PC-3 (cell line): ENCODE data around the gene COX4I1. TPM values are rescaled to one million over a fixed set of nuclear protein-coding genes. Genes with fewer than 3 reads are reported as not detected.

Source experiments
- ATAC-seq: fragments of 200-7000 bp; cut with Tn5 transposase; 2 replicates; pipeline ENCODE4 v1.9.1; 2020; ENCODE audit warnings: mild to moderate bottlenecking, moderate library complexity
- BruUV-seq: library from RNA; stranded (reverse); fragments of 400-500 nt; replicated peaks from 2 replicates; lab custom pipeline; 2021; lab: Mats Ljungman, UMichigan
- CTCF ChIA-PET: fragments of 300-600 bp; sonication (Branson Sonifier 250); formaldehyde crosslinking; loops from one replicate; lab custom pipeline; 2022; ENCODE audit warnings: antibody characterized with exemption; lab: Charles Lee
- POLR2A ChIA-PET: fragments of 300-600 bp; sonication (Branson Sonifier 250); formaldehyde crosslinking; loops from one replicate; lab custom pipeline; 2022; ENCODE audit warnings: antibody characterized with exemption; ENCODE audit not compliant: unreplicated experiment; lab: Charles Lee
- DNase-seq: peaks from one replicate; pipeline ENCODE4 v3.0.0-alpha.2; 2015
- H2AFZ ChIP-seq: fragments of 300-600 bp; sonication (generic); 2 replicates; pipeline ENCODE4 v1.6.0; 2016; ENCODE audit warnings: antibody characterized with exemption, low read length
- H3F3A ChIP-seq: fragments of 300-600 bp; sonication (generic); one replicate; pipeline ENCODE4 v1.6.0; 2017; ENCODE audit warnings: antibody characterized with exemption, low read length, control low read depth, mild to moderate bottlenecking; ENCODE audit not compliant: unreplicated experiment
- H3K27ac ChIP-seq: fragments of 300-600 bp; sonication (generic); 2 replicates; pipeline ENCODE4 v1.5.1; 2016; ENCODE audit warnings: mild to moderate bottlenecking, low read length
- H3K27me3 ChIP-seq: fragments of 300-600 bp; sonication (generic); 2 replicates; pipeline ENCODE4 v1.6.1; 2016; ENCODE audit warnings: low read length, mixed read lengths
- H3K36me3 ChIP-seq: fragments of 300-600 bp; sonication (generic); 2 replicates; pipeline ENCODE4 v1.6.1; 2016; ENCODE audit warnings: low read depth, mixed run types, low read length, mixed read lengths
- H3K4me1 ChIP-seq: fragments of 300-600 bp; sonication (generic); 2 replicates; pipeline ENCODE4 v1.5.1; 2016; ENCODE audit warnings: low read length; ENCODE audit not compliant: insufficient read depth
- H3K4me2 ChIP-seq: fragments of 300-600 bp; sonication (generic); 2 replicates; pipeline ENCODE4 v1.6.0; 2016; ENCODE audit warnings: low read length
- H3K4me3 ChIP-seq: fragments of 300-600 bp; sonication (generic); 2 replicates; pipeline ENCODE4 v1.5.1; 2016; ENCODE audit warnings: mild to moderate bottlenecking, low read length, mixed read lengths
- H3K79me2 ChIP-seq: fragments of 300-600 bp; sonication (generic); 2 replicates; pipeline ENCODE4 v1.6.1; 2017; ENCODE audit warnings: low read length, mixed read lengths
- H3K9ac ChIP-seq: fragments of 300-600 bp; sonication (generic); 2 replicates; pipeline ENCODE4 v1.6.0; 2016; ENCODE audit warnings: mild to moderate bottlenecking, low read length
- H3K9me2 ChIP-seq: fragments of 300-600 bp; sonication (generic); replicated peaks from 2 replicates; pipeline ENCODE4 v1.6.1; 2016; ENCODE audit warnings: mixed run types, low read length, mixed read lengths
- H3K9me3 ChIP-seq: fragments of 300-600 bp; sonication (generic); 2 replicates; pipeline ENCODE4 v1.6.1; 2016; ENCODE audit warnings: low read length, mixed read lengths
- H4K20me1 ChIP-seq: fragments of 300-600 bp; sonication (generic); 2 replicates; pipeline ENCODE4 v1.6.1; 2016; ENCODE audit warnings: low read length, mixed read lengths
- EZH2 ChIP-seq: fragments of 300-600 bp; sonication (generic); IDR thresholded peaks from one replicate; pipeline ENCODE4 v1.6.1; 2017; ENCODE audit warnings: antibody characterized with exemption, mild to moderate bottlenecking, low read length; ENCODE audit not compliant: unreplicated experiment
- EZH2phosphoT487 ChIP-seq: fragments of 300-600 bp; sonication (generic); IDR thresholded peaks from 2 replicates; pipeline ENCODE4 v1.6.1; 2018; ENCODE audit warnings: mild to moderate bottlenecking, antibody characterized with exemption, low read length, borderline replicate concordance
- intact Hi-C: fragments of 100-400 bp; cut with micrococcal nuclease; formaldehyde crosslinking; loops from 2 replicates; pipeline ENCODE4 v1.9.0; 2023
- total RNA-seq: library from RNA; depleted of rRNA; stranded (reverse); fragments of >200 nt; gene quantifications from 2 replicates; pipeline ENCODE4 v1.2.3, GENCODE V29; 2014
- TF ChIP-seq, protein P1 (sequence below): fragments of 300-600 bp; sonication (generic); conservative IDR thresholded peaks from 2 replicates; pipeline ENCODE4 v1.5.1; 2017; ENCODE audit warnings: antibody characterized with exemption, low read depth, mild to moderate bottlenecking, low read length

COX4I1 gene
- total RNA-seq, 1 experiment from 2014 or later, result 598 TPM

DNA sequence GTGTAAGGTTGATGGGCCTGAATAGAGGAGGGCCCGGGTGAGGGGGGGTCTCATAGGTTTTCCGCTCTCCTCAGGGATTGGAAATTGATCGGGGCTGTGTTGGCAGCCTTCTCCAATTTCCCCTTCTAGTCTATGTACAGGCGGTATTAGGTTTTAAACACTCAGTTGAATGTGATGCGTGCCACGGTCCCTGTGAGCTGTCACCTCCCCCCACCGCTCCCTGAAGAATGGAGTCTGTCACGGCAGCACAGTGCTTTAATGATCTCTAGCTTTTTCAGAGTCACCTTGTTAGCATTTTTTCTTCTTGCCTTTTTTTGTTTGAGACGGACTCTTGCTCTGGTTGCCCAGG, 800 bp downstream of the COX4I1 start:
- ATAC-seq (peak; percentile 5; the same call in 1 of the 2 replicates), DNase-seq (no peak)
- Histone ChIP-seq H3K9me3 (no peaks in the 10 kb centered on the region), H3K79me2 (peaks cover 84% of the 10 kb centered on the region), H3K4me1 (peaks cover 18% of the 10 kb centered on the region), H3K4me3 (peak overlapping the region; percentile 99), H3K36me3 (peaks cover 34% of the 10 kb centered on the region), H3K27me3 (no peaks in the 10 kb centered on the region), H3K4me2 (peak overlapping the region; percentile 100), H3K9me2 (no peaks in the 10 kb centered on the region), H2AFZ (no peak overlapping the region), H3K27ac (peak overlapping the region; percentile 79), H4K20me1 (peaks cover 36% of the 10 kb centered on the region), H3K9ac (peak overlapping the region; percentile 99), H3F3A (no peaks in the 10 kb centered on the region)
- ChIA-PET CTCF (interaction anchor here (0.9 kb wide), 1 partner anchor 21 kb away, joined by 5 read pairs; no protein-coding TSS in a partner anchor), POLR2A (no interaction called here)
- TF ChIP-seq, protein P1, sequence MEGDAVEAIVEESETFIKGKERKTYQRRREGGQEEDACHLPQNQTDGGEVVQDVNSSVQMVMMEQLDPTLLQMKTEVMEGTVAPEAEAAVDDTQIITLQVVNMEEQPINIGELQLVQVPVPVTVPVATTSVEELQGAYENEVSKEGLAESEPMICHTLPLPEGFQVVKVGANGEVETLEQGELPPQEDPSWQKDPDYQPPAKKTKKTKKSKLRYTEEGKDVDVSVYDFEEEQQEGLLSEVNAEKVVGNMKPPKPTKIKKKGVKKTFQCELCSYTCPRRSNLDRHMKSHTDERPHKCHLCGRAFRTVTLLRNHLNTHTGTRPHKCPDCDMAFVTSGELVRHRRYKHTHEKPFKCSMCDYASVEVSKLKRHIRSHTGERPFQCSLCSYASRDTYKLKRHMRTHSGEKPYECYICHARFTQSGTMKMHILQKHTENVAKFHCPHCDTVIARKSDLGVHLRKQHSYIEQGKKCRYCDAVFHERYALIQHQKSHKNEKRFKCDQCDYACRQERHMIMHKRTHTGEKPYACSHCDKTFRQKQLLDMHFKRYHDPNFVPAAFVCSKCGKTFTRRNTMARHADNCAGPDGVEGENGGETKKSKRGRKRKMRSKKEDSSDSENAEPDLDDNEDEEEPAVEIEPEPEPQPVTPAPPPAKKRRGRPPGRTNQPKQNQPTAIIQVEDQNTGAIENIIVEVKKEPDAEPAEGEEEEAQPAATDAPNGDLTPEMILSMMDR, result no peak
- TF ChIP-seq EZH2phosphoT487 (no peak), EZH2 (no peak)
- no TSS peak for BruUV-seq
- intact Hi-C loops, result no loop called here

DNA sequence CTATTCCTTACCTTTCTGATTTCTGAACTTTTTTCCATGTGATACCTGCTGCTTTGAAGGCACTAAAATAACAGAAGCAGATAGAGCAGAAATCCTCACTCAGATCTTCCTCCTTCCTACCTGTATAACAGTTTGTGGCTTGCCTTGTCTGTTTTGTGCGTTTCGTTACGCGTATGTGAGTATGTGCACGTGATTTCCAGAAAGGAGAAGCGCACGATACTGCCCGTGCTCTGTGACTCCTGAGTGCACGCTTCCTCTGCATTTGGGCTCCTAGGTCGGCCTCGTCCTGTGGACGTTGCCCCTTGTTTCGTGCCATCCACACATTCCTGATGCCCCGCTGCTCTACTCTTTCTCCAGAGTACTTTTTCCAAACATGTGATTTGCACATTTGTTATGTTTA, 4.1 kb downstream of the COX4I1 start:
- intact Hi-C loops, result no loop called here
- Histone ChIP-seq H3K4me2 (no peak overlapping the region), H3K9ac (no peak overlapping the region), H3K27me3 (no peaks in the 10 kb centered on the region), H3K36me3 (peaks cover 51% of the 10 kb centered on the region), H2AFZ (no peak overlapping the region), H3K9me3 (no peaks in the 10 kb centered on the region), H3K27ac (no peak overlapping the region), H4K20me1 (peaks cover 25% of the 10 kb centered on the region), H3F3A (no peaks in the 10 kb centered on the region), H3K4me1 (peaks cover 12% of the 10 kb centered on the region), H3K4me3 (no peak overlapping the region), H3K9me2 (no peaks in the 10 kb centered on the region), H3K79me2 (peaks cover 52% of the 10 kb centered on the region)
- no TSS peak for BruUV-seq
- DNase-seq (no peak), ATAC-seq (no peak)
- CTCF ChIA-PET, result no interaction called here
- POLR2A ChIA-PET, result interaction anchor here (0.6 kb wide), 1 partner anchor 15 kb away, joined by 3 read pairs; no protein-coding TSS in a partner anchor
- TF ChIP-seq, protein P1, result no peak
- TF ChIP-seq EZH2, result no peak
- no peak for TF ChIP-seq EZH2phosphoT487

DNA sequence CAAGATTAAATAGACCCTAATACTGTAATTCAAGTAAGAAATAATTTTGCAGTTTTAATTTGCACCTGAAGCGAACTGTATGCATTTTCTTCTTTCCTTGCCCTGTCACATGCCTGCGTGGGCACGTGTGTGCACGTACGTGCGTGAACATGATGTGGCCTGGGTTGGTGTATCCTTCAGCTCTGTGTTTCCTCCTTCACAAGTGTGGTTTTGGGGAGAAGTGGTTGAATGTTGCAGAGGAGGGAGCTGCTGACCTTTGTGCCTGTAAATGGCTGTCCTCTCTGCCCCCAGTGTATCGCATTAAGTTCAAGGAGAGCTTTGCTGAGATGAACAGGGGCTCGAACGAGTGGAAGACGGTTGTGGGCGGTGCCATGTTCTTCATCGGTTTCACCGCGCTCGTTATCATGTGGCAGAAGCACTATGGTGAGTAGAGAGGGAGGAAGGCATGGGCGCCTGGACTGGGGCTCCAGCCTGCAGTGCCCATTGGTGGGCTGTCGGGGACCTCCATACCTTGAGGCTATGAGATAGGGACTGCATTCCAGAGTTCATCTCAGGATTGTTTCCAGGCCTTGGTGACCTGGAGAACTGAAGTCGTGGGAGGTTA, 6.0 kb downstream of the COX4I1 start:
- TF ChIP-seq EZH2phosphoT487 (no peak), EZH2 (no peak)
- TF ChIP-seq, protein P1, result no peak
- intact Hi-C loops, result no loop called here
- peaks cover 20% of the 10 kb centered on the region for H4K20me1 ChIP-seq
- ATAC-seq (no peak), DNase-seq (no peak)
- peaks cover 51% of the 10 kb centered on the region for H3K36me3 ChIP-seq
- no peak overlapping the region for H3K9ac ChIP-seq
- no TSS peak for BruUV-seq
- no peaks in the 10 kb centered on the region for H3K27me3 ChIP-seq
- no peak overlapping the region for H3K27ac ChIP-seq
- no peaks in the 10 kb centered on the region for H3K9me2 ChIP-seq
- H3K4me3 ChIP-seq, result no peak overlapping the region
- H3K4me1 ChIP-seq, result peaks cover 12% of the 10 kb centered on the region
- H3K79me2 ChIP-seq, result peaks cover 32% of the 10 kb centered on the region
- no peaks in the 10 kb centered on the region for H3F3A ChIP-seq
- POLR2A ChIA-PET, result no interaction called here
- H3K9me3 ChIP-seq, result no peaks in the 10 kb centered on the region
- CTCF ChIA-PET, result no interaction called here
- H2AFZ ChIP-seq, result no peak overlapping the region
- no peak overlapping the region for H3K4me2 ChIP-seq
